ENCODE measurements around the gene RBBP8NL. TPM values are rescaled to one million over a fixed set of nuclear protein-coding genes. Genes with fewer than 3 reads are reported as not detected.

Gene RBBP8NL
- total RNA-seq, 1 donor from 2014 or later = not detected

GRCh38 chr20:62389601-62390087 lies 37.7 kb downstream of the RBBP8NL start:
- Histone ChIP-seq H3K4me3 (ENCODE audit: low read depth, low read length) (no peak overlapping the region), H3K36me3 (ENCODE audit: control insufficient read depth, insufficient read depth, low read length) (peaks cover 1% of the 10 kb centered on the region), H3K27me3 (ENCODE audit: control insufficient read depth, insufficient read depth, low read length) (no peaks in the 10 kb centered on the region)
- no peak for TF ChIP-seq CTCF (IDR thresholded peaks at IDR 0.05; ENCODE audit: insufficient read depth, low read length, poor library complexity, severe bottlenecking)
- no peak for DNase-seq (ENCODE audit: low read depth)

GRCh38 chr20:62388839-62389600 lies 38.3 kb downstream of the RBBP8NL start:
- no peak for DNase-seq (ENCODE audit: low read depth)
- no peak for TF ChIP-seq CTCF (IDR thresholded peaks at IDR 0.05; ENCODE audit: insufficient read depth, low read length, poor library complexity, severe bottlenecking)
- Histone ChIP-seq H3K27me3 (ENCODE audit: control insufficient read depth, insufficient read depth, low read length) (no peaks in the 10 kb centered on the region), H3K36me3 (ENCODE audit: control insufficient read depth, insufficient read depth, low read length) (peaks cover 1% of the 10 kb centered on the region), H3K4me3 (ENCODE audit: low read depth, low read length) (no peak overlapping the region)

- Histone ChIP-seq H3K36me3 (ENCODE audit: control insufficient read depth, insufficient read depth, low read length) (peaks cover 1% of the 10 kb centered on the region), H3K27me3 (ENCODE audit: control insufficient read depth, insufficient read depth, low read length) (no peaks in the 10 kb centered on the region), H3K4me3 (ENCODE audit: low read depth, low read length) (peak overlapping the region; percentile 99)
- DNase-seq (ENCODE audit: low read depth) = no peak
- no peak for TF ChIP-seq CTCF (IDR thresholded peaks at IDR 0.05; ENCODE audit: insufficient read depth, low read length, poor library complexity, severe bottlenecking)
Measured at GRCh38 chr20:62387933-62388635, 39.3 kb downstream of the RBBP8NL start.

GRCh38 chr20:62387219-62387913 lies 40.0 kb downstream of the RBBP8NL start:
- no peaks in the 10 kb centered on the region for H3K27me3 ChIP-seq (ENCODE audit: control insufficient read depth, insufficient read depth, low read length)
- peak overlapping the region; percentile 99 for H3K4me3 ChIP-seq (ENCODE audit: low read depth, low read length)
- no peak for DNase-seq (ENCODE audit: low read depth)
- no peak for TF ChIP-seq CTCF (IDR thresholded peaks at IDR 0.05; ENCODE audit: insufficient read depth, low read length, poor library complexity, severe bottlenecking)
- peaks cover 1% of the 10 kb centered on the region for H3K36me3 ChIP-seq (ENCODE audit: control insufficient read depth, insufficient read depth, low read length)

- Histone ChIP-seq H3K4me3 (ENCODE audit: low read depth, low read length) (peak within 1 kb of the TSS; percentile 99), H3K36me3 (ENCODE audit: control insufficient read depth, insufficient read depth, low read length) (peaks cover 1% of the 10 kb centered on the region), H3K27me3 (ENCODE audit: control insufficient read depth, insufficient read depth, low read length) (no peaks in the 10 kb centered on the region)
- no peak for DNase-seq (ENCODE audit: low read depth)
- no peak for TF ChIP-seq CTCF (IDR thresholded peaks at IDR 0.05; ENCODE audit: insufficient read depth, low read length, poor library complexity, severe bottlenecking)
Measured at GRCh38 chr20:62386383-62387218, 40.7 kb downstream of the RBBP8NL start, which contains the start of gene RPS21. Gene RPS21, plus strand, starts transcription at chr20:62387103. Its CDS starts 236 bp downstream, at chr20:62387339.
